Stimulated activated CD8-positive, alpha-beta memory T cell treated with anti-CD3 and anti-CD28 coated beads, Interleukin-15, amount 100 ng/mL, for 48 hours (primary cell): ENCODE results near the gene ZCCHC24.

ENCODE experiments used
- DNase-seq, 2 donors: peaks; one replicate each; pipeline ENCODE4 v3.0.0-alpha.2; 2020; ENCODE audit warnings: low read depth in 2 of 2

ZCCHC24 gene

GRCh38 chr10:79384773-79385391 lies 60.5 kb downstream of the ZCCHC24 start:
- no peak for DNase-seq

GRCh38 chr10:79383974-79384606 lies 61.3 kb downstream of the ZCCHC24 start:
- no peak for DNase-seq

GRCh38 chr10:79382491-79382941 lies 62.9 kb downstream of the ZCCHC24 start:
- DNase-seq, result no peak

- DNase-seq, result no peak
Observed at GRCh38 chr10:79381804-79382221, 63.6 kb downstream of the ZCCHC24 start.

- DNase-seq, result no peak
Observed at GRCh38 chr10:79380946-79381721, 64.3 kb downstream of the ZCCHC24 start.

GRCh38 chr10:79380125-79380945 lies 65.1 kb downstream of the ZCCHC24 start:
- no peak for DNase-seq

GRCh38 chr10:79379512-79380124 lies 65.8 kb downstream of the ZCCHC24 start:
- no peak for DNase-seq

- no peak for DNase-seq
Observed at GRCh38 chr10:79378647-79379511, 66.5 kb downstream of the ZCCHC24 start.

GRCh38 chr10:79378383-79378646 lies 67.1 kb downstream of the ZCCHC24 start:
- no peak for DNase-seq

- DNase-seq, result no peak
Observed at GRCh38 chr10:79377557-79378382, 67.7 kb downstream of the ZCCHC24 start.

- DNase-seq, result no peak
Observed at GRCh38 chr10:79376751-79377556, 68.5 kb downstream of the ZCCHC24 start.

- DNase-seq, result no peak
Observed at GRCh38 chr10:79376078-79376628, 69.3 kb downstream of the ZCCHC24 start.

GRCh38 chr10:79375321-79376077 lies 69.9 kb downstream of the ZCCHC24 start:
- DNase-seq, result no peak

GRCh38 chr10:79374312-79375191 lies 70.9 kb downstream of the ZCCHC24 start:
- DNase-seq, result peak; percentile 44 to 50

- no peak for DNase-seq
Observed at GRCh38 chr10:79372871-79373270, 72.6 kb downstream of the ZCCHC24 start.

- no peak for DNase-seq
Observed at GRCh38 chr10:79367426-79368189, 77.8 kb downstream of the ZCCHC24 start.
